Measurements from ENCODE around the gene CSF2RB.

Gene CSF2RB

GRCh38 chr22:36936362-36937116 is 23.1 kb downstream of the CSF2RB start:
- no peak for DNase-seq (ENCODE audit: low read depth)

GRCh38 chr22:36937319-36938027 is 24.0 kb downstream of the CSF2RB start:
- no peak for DNase-seq (ENCODE audit: low read depth)

GRCh38 chr22:36938028-36938425 is 24.6 kb downstream of the CSF2RB start:
- no peak for DNase-seq (ENCODE audit: low read depth)

GRCh38 chr22:36938886-36939285 is 25.5 kb downstream of the CSF2RB start:
- no peak for DNase-seq (ENCODE audit: low read depth)

GRCh38 chr22:36940676-36941075 is 27.2 kb downstream of the CSF2RB start:
- no peak for DNase-seq (ENCODE audit: low read depth)

GRCh38 chr22:36942556-36942955 is 29.1 kb downstream of the CSF2RB start:
- DNase-seq (ENCODE audit: low read depth) = no peak

- DNase-seq (ENCODE audit: low read depth) = no peak
Observed at GRCh38 chr22:36946421-36947158, 33.2 kb downstream of the CSF2RB start.

- DNase-seq (ENCODE audit: low read depth) = no peak
Observed at GRCh38 chr22:36948273-36949225, 35.1 kb downstream of the CSF2RB start.

GRCh38 chr22:36950797-36951590 is 37.6 kb downstream of the CSF2RB start:
- DNase-seq (ENCODE audit: low read depth) = no peak

- no peak for DNase-seq (ENCODE audit: low read depth)
Observed at GRCh38 chr22:36951746-36952145, 38.3 kb downstream of the CSF2RB start.

- no peak for DNase-seq (ENCODE audit: low read depth)
Observed at GRCh38 chr22:36953239-36954080, 40.0 kb downstream of the CSF2RB start.

- no peak for DNase-seq (ENCODE audit: low read depth)
Observed at GRCh38 chr22:36954251-36955014, 41.0 kb downstream of the CSF2RB start.

- DNase-seq (ENCODE audit: low read depth) = no peak
Observed at GRCh38 chr22:36955691-36956090, 42.3 kb downstream of the CSF2RB start.

GRCh38 chr22:36958366-36958765 is 44.9 kb downstream of the CSF2RB start:
- DNase-seq (ENCODE audit: low read depth) = no peak

- no peak for DNase-seq (ENCODE audit: low read depth)
Observed at GRCh38 chr22:36961626-36962025, 48.2 kb downstream of the CSF2RB start.

GRCh38 chr22:36963302-36963701 is 49.9 kb downstream of the CSF2RB start:
- DNase-seq (ENCODE audit: low read depth) = no peak

- DNase-seq (ENCODE audit: low read depth) = no peak
Observed at GRCh38 chr22:36964106-36964505, 50.7 kb downstream of the CSF2RB start.

- DNase-seq (ENCODE audit: low read depth) = no peak
Observed at GRCh38 chr22:36965696-36966095, 52.3 kb downstream of the CSF2RB start.

- no peak for DNase-seq (ENCODE audit: low read depth)
Observed at GRCh38 chr22:36966851-36967540, 53.6 kb downstream of the CSF2RB start.
